Thyroid gland (tissue), 4 donors: Measurements from ENCODE around the gene PHF8. TPM values are rescaled to one million over a fixed set of nuclear protein-coding genes. Genes with fewer than 3 reads are reported as not detected.

Source experiments
- DNase-seq, 2 donors: peaks; one replicate each; pipeline ENCODE4 v3.0.0-alpha.2; 2019
- H3K27ac ChIP-seq, 3 donors: fragments of 200-600 bp; sonication (generic); 1 replicate in 2 of 3; 2 replicates in 1 of 3; pipeline ENCODE4 v1.5.1; 2016 to 2019; ENCODE audit warnings: mild to moderate bottlenecking in 1 of 3, moderate library complexity in 1 of 3
- H3K27me3 ChIP-seq: fragments of 200-600 bp; sonication (generic); one replicate; pipeline ENCODE4 v1.5.1; 2019
- H3K36me3 ChIP-seq, 2 donors: fragments of 200-600 bp; sonication (generic); one replicate each; pipeline ENCODE4 v1.5.1; 2016 to 2019
- H3K4me1 ChIP-seq, 2 donors: fragments of 200-600 bp; sonication (generic); one replicate each; pipeline ENCODE4 v1.5.1; 2017 to 2019
- H3K4me3 ChIP-seq, 3 donors: fragments of 200-600 bp; sonication (generic); replicated peaks in 1 of 3; 1 replicate in 2 of 3; 2 replicates in 1 of 3; pipeline ENCODE4 v1.5.1; 2016; ENCODE audit warnings: mild to moderate bottlenecking in 1 of 3
- H3K9me3 ChIP-seq: fragments of 200-600 bp; sonication (generic); one replicate; pipeline ENCODE4 v1.5.1; 2017
- POLR2A ChIP-seq, 2 donors: fragments of 450-650 bp; IDR thresholded peaks; one replicate each; pipeline ENCODE4 v1.6.1; 2017; ENCODE audit warnings: antibody characterized with exemption in 2 of 2, mild to moderate bottlenecking in 2 of 2, moderate library complexity in 1 of 2
- WGBS, 2 donors: methylation state at CpG; one replicate each; pipeline ENCODE4 v1.1.5; 2017; 5-methylcytosine and 5-hydroxymethylcytosine counted together
- intact Hi-C: fragments of 100-400 bp; cut with DNase I; formaldehyde crosslinking; loops from one replicate; pipeline ENCODE4 v1.15.1; 2023
- total RNA-seq, 4 donors: library from RNA; depleted of rRNA; stranded (reverse); fragments of >200 nt; gene quantifications; one replicate each; pipeline ENCODE4 v1.2.3, GENCODE V29; 2016
- TF ChIP-seq, protein P1 (sequence below), 6 experiments: fragments of 200-600 bp in 3 of 6; fragments of 450-650 bp in 3 of 6; sonication (generic) in 3 of 6; IDR thresholded peaks; one replicate each; pipeline ENCODE4 v1.5.1; 2016 to 2019; ENCODE audit warnings: antibody characterized with exemption in 6 of 6, mild to moderate bottlenecking in 2 of 6, inconsistent platforms in 1 of 6, moderate library complexity in 1 of 6

Gene PHF8
- total RNA-seq, 4 donors from 2014 or later: 30.4 to 89.5 (median 36.3) TPM

DNA sequence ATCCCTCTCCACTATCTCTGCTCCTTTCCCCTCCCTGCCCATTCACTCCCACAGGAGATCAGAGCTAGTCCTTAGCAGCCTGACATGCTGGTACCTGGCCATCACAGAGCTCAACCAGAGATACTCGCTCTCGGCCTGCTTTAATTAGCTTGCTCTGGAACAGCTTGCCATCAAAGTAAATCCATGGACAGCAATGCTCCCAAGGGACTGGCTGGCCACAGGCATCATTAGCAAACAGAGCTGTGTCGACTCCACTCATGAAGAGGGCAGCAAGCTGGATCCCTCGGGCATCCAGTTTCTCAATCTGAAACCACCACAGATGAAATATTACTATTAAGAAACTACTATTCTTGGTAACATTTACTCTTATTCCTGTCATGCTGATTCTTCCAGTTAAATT is 43.4 kb upstream of the PHF8 start:
- Histone ChIP-seq H3K9me3 (no peaks in the 10 kb centered on the region), H3K27ac (no peak overlapping the region), H3K4me1 (no peaks in the 10 kb centered on the region), H3K27me3 (no peaks in the 10 kb centered on the region), H3K36me3 (no peaks in the 10 kb centered on the region), H3K4me3 (no peak overlapping the region)
- no peak for DNase-seq
- 79 to 91% methylated on average over 4 of the region's 4 CpGs for WGBS, 2 donors
- TF ChIP-seq POLR2A (IDR thresholded peaks at IDR 0.05): no peak
- intact Hi-C loops: no loop called here

GRCh38 chrX:54085666-54086065 is 41.4 kb upstream of the PHF8 start:
- WGBS, 2 donors: 95 to 97% methylated on average over 6 of the region's 6 CpGs
- intact Hi-C loops: no loop called here
- H3K27ac ChIP-seq: no peak overlapping the region
- H3K4me3 ChIP-seq: no peak overlapping the region
- TF ChIP-seq POLR2A (IDR thresholded peaks at IDR 0.05): no peak
- TF ChIP-seq, protein P1, sequence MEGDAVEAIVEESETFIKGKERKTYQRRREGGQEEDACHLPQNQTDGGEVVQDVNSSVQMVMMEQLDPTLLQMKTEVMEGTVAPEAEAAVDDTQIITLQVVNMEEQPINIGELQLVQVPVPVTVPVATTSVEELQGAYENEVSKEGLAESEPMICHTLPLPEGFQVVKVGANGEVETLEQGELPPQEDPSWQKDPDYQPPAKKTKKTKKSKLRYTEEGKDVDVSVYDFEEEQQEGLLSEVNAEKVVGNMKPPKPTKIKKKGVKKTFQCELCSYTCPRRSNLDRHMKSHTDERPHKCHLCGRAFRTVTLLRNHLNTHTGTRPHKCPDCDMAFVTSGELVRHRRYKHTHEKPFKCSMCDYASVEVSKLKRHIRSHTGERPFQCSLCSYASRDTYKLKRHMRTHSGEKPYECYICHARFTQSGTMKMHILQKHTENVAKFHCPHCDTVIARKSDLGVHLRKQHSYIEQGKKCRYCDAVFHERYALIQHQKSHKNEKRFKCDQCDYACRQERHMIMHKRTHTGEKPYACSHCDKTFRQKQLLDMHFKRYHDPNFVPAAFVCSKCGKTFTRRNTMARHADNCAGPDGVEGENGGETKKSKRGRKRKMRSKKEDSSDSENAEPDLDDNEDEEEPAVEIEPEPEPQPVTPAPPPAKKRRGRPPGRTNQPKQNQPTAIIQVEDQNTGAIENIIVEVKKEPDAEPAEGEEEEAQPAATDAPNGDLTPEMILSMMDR (IDR thresholded peaks at IDR 0.05): no peak
- H3K9me3 ChIP-seq: no peaks in the 10 kb centered on the region
- H3K36me3 ChIP-seq: no peaks in the 10 kb centered on the region
- H3K27me3 ChIP-seq: no peaks in the 10 kb centered on the region
- no peaks in the 10 kb centered on the region for H3K4me1 ChIP-seq
- no peak for DNase-seq

DNA sequence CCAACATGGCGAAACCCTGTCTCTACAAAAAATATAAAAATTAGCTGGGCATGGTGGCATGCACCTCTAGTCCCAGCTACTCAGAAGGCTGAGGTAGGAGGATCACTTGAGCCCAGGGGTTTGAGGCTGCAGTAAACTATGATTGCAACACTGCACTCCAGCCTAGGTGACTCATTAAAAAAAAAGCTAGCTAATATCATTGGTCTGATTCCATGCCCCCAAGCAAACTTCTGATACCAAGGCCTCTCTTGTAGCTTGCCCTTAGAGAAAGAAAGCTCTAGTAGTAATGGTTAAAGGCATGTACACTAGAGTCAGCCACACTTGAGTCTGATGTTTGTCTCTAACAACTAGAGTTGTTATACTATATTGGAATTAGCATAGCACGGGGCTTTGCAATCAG is 32.6 kb upstream of the PHF8 start:
- intact Hi-C loops: no loop called here
- no peaks in the 10 kb centered on the region for H3K4me1 ChIP-seq
- H3K36me3 ChIP-seq: no peaks in the 10 kb centered on the region
- H3K4me3 ChIP-seq: no peak overlapping the region
- no peaks in the 10 kb centered on the region for H3K9me3 ChIP-seq
- no peak overlapping the region for H3K27ac ChIP-seq
- TF ChIP-seq, protein P1 (IDR thresholded peaks at IDR 0.05): no peak
- no peak for TF ChIP-seq POLR2A (IDR thresholded peaks at IDR 0.05)
- no peaks in the 10 kb centered on the region for H3K27me3 ChIP-seq
- no peak for DNase-seq
- 100% methylated on average over 1 to 2 of the region's 2 CpGs for WGBS, 2 donors

GRCh38 chrX:54074826-54075225 is 30.6 kb upstream of the PHF8 start:
- Histone ChIP-seq H3K4me1 (no peaks in the 10 kb centered on the region), H3K27me3 (no peaks in the 10 kb centered on the region), H3K36me3 (no peaks in the 10 kb centered on the region), H3K9me3 (no peaks in the 10 kb centered on the region), H3K27ac (no peak overlapping the region), H3K4me3 (no peak overlapping the region)
- DNase-seq: no peak
- intact Hi-C loops: no loop called here
- TF ChIP-seq, protein P1 (IDR thresholded peaks at IDR 0.05): no peak
- no peak for TF ChIP-seq POLR2A (IDR thresholded peaks at IDR 0.05)
- WGBS, 2 donors: 97 to 100% methylated on average over 6 of the region's 6 CpGs

- Histone ChIP-seq H3K9me3 (no peaks in the 10 kb centered on the region), H3K36me3 (no peaks in the 10 kb centered on the region), H3K4me3 (no peak overlapping the region), H3K27ac (no peak overlapping the region), H3K27me3 (no peaks in the 10 kb centered on the region), H3K4me1 (no peaks in the 10 kb centered on the region)
- 85 to 89% methylated on average over 2 of the region's 2 CpGs for WGBS, 2 donors
- TF ChIP-seq POLR2A (IDR thresholded peaks at IDR 0.05): no peak
- TF ChIP-seq, protein P1 (IDR thresholded peaks at IDR 0.05): no peak
- intact Hi-C loops: no loop called here
- DNase-seq: no peak
Observed at GRCh38 chrX:54067766-54068165, 23.5 kb upstream of the PHF8 start.

GRCh38 chrX:54066841-54067240 is 22.6 kb upstream of the PHF8 start:
- Histone ChIP-seq H3K27me3 (no peaks in the 10 kb centered on the region), H3K4me3 (no peak overlapping the region), H3K27ac (no peak overlapping the region), H3K9me3 (no peaks in the 10 kb centered on the region), H3K4me1 (no peaks in the 10 kb centered on the region), H3K36me3 (no peaks in the 10 kb centered on the region)
- no peak for DNase-seq
- TF ChIP-seq POLR2A (IDR thresholded peaks at IDR 0.05): no peak
- TF ChIP-seq, protein P1 (IDR thresholded peaks at IDR 0.05): no peak
- intact Hi-C loops: no loop called here
